K562 (cell line): ENCODE measurements around the gene LRRC3C. TPM values are rescaled to one million over a fixed set of nuclear protein-coding genes. Genes with fewer than 3 reads are reported as not detected.

Experiments
- AFF1 ChIP-seq, 2 experiments: fragments of 450-650 bp; IDR thresholded peaks; 2 replicates each; pipeline ENCODE4 v1.6.1; 2018; ENCODE audit warnings: mild to moderate bottlenecking in 2 of 2, low read depth in 1 of 2; ENCODE audit not compliant: partially characterized antibody in 2 of 2
- JUND ChIP-seq, 2 experiments: IDR thresholded peaks; 2 replicates in 1 of 2; 3 replicates in 1 of 2; pipeline ENCODE4 v1.6.1; 2011; ENCODE audit warnings: borderline replicate concordance in 2 of 2, low read depth in 2 of 2, low read length in 2 of 2, improper control_type of control experiment in 1 of 2, missing biosample characterization in 1 of 2, missing genetic modification characterization in 1 of 2, missing genetic modification reagents in 1 of 2
- LARP7 ChIP-seq: fragments of 450-650 bp; IDR thresholded peaks from 2 replicates; pipeline ENCODE4 v1.6.1; 2016
- PRDM10 ChIP-seq: fragments of 450-650 bp; IDR thresholded peaks from 2 replicates; pipeline ENCODE4 v1.6.1; 2018; ENCODE audit not compliant: partially characterized antibody
- polyA plus RNA-seq, 8 experiments: library from polyadenylated mRNA; depleted of rRNA in 4 of 8; stranded (reverse) in 5 of 8; unstranded in 3 of 8; fragments of >200 nt; fragmentation: Nextera tagmentation in 2 of 8; fragmentation: Illumina TruSeq in 1 of 8; extraction: Ambion mirVana in 2 of 8; extraction: Trizol in 1 of 8; gene quantifications; 2 replicates each; pipeline versions ENCODE4 v1.2.1 to v1.2.3, GENCODE V29; 2011 to 2014; ENCODE audit warnings: inconsistent platforms in 1 of 8, missing spikeins in 1 of 8
- total RNA-seq, 7 experiments: library from RNA; depleted of rRNA in 6 of 7; stranded (reverse); fragments of >200 nt in 6 of 7; fragmentation: Illumina TruSeq in 2 of 7; extraction: Trizol in 2 of 7; gene quantifications; 2 replicates each; pipeline versions ENCODE4 v1.2.1 to v1.2.3, GENCODE V29; 2011 to 2021; ENCODE audit warnings: low replicate concordance in 1 of 7

The LRRC3C gene
- total and polyA plus RNA-seq, 9 of the 15 experiments (the other 6 are each of a cell fraction or from before 2014, with no cell fraction given): not detected

GRCh38 chr17:39979893-39980350 lies 52.4 kb downstream of the LRRC3C start (continued):
- peak in 1 of 2 experiments; percentile 23 for TF ChIP-seq AFF1 (IDR thresholded peaks at IDR 0.05; ENCODE audit: low read depth in 1 of 2, partially characterized antibody in 2 of 2)
- TF ChIP-seq JUND (IDR thresholded peaks at IDR 0.05; ENCODE audit: borderline replicate concordance, low read depth, low read length): 0 out of 2 replicates have a peak, but pooled peaks have one; percentile 38
- TF ChIP-seq JUND (tag; IDR thresholded peaks at IDR 0.05; ENCODE audit: borderline replicate concordance, low read depth, low read length): no peak; the same call in 2 of the 3 replicates
- TF ChIP-seq PRDM10: peak; percentile 96
- TF ChIP-seq LARP7: peak; percentile 42; the same call in 1 of the 2 replicates
